ENCODE results near the gene TMEM203.

TMEM203 gene

DNA sequence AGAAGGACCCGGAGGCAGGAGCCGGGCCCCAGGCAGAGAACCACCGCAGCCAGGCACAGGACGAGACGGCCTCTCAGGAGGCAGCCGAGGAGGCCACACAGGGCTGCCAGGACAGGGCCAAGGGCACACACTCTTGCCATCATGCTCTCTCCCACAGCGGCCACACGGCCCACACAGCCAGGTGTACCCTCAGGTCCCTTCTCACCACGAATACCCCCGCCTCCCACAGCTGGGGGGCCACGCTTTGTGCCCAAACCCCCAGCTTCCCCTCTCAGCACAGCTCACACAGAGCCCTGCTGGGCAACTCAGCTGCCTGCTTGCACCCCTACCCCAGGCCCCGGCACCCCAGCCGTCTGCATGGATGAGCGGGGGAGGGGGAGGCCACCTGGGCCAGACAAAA is 11.7 kb downstream of the TMEM203 start:
- no peak for TF ChIP-seq FOXM1 (IDR thresholded peaks at IDR 0.05; ENCODE audit: borderline replicate concordance, low read depth)
- TF ChIP-seq TEAD4 (IDR thresholded peaks at IDR 0.05): no peak
- no peak for TF ChIP-seq EP300 (IDR thresholded peaks at IDR 0.05; ENCODE audit: borderline replicate concordance)
- TF ChIP-seq ZBTB7A (IDR thresholded peaks at IDR 0.05; ENCODE audit: low read depth): no peak
- no peak for TF ChIP-seq YY1 (IDR thresholded peaks at IDR 0.05; ENCODE audit: low read depth)
- TF ChIP-seq CEBPB (IDR thresholded peaks at IDR 0.05): no peak
- TF ChIP-seq TAF1 (IDR thresholded peaks at IDR 0.05; ENCODE audit: low read depth): no peak
- TF ChIP-seq CREB1 (IDR thresholded peaks at IDR 0.05; ENCODE audit: low read depth): no peak
- TF ChIP-seq NFIC (IDR thresholded peaks at IDR 0.05): no peak
- TF ChIP-seq REST (IDR thresholded peaks at IDR 0.05; ENCODE audit: low read depth): no peak
- no peak for TF ChIP-seq USF1 (IDR thresholded peaks at IDR 0.05)
- TF ChIP-seq MAX (IDR thresholded peaks at IDR 0.05): no peak
- TF ChIP-seq TCF12 (IDR thresholded peaks at IDR 0.05; ENCODE audit: low read depth): no peak
- TF ChIP-seq RAD21 (IDR thresholded peaks at IDR 0.05; ENCODE audit: low read depth): no peak
- no peak for TF ChIP-seq EGR1 (IDR thresholded peaks at IDR 0.05)

GRCh38 chr9:137192859-137193258 is 12.6 kb downstream of the TMEM203 start:
- TF ChIP-seq TCF12 (IDR thresholded peaks at IDR 0.05; ENCODE audit: low read depth) (no peak), CREB1 (IDR thresholded peaks at IDR 0.05; ENCODE audit: low read depth) (no peak)

DNA sequence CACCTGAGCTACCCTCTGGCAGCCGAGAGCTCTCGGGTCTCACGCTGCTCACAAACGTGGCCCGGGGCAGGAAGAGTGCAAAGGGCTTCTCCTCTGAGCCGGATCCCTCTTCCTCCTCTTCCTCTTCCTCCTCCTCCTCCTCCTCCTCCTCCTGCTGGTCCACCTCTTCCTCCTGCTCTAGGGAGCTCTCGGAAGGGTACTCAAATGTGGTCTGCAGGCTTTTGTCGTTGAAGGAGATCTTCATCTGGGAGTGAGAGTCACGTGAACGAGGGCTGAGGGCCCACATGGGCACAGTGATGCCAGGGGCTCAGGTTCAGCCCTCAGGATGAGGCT is 13.0 kb downstream of the TMEM203 start:
- TF ChIP-seq RAD21 (IDR thresholded peaks at IDR 0.05; ENCODE audit: low read depth) (no peak), USF1 (IDR thresholded peaks at IDR 0.05) (no peak), NFIC (IDR thresholded peaks at IDR 0.05) (no peak), EP300 (IDR thresholded peaks at IDR 0.05; ENCODE audit: borderline replicate concordance) (no peak)

GRCh38 chr9:137191691-137192447 is 13.6 kb downstream of the TMEM203 start:
- TF ChIP-seq NFIC (IDR thresholded peaks at IDR 0.05): no peak
- no peak for TF ChIP-seq FOXM1 (IDR thresholded peaks at IDR 0.05; ENCODE audit: borderline replicate concordance, low read depth)
- no peak for TF ChIP-seq EP300 (IDR thresholded peaks at IDR 0.05; ENCODE audit: borderline replicate concordance)
- TF ChIP-seq RAD21 (IDR thresholded peaks at IDR 0.05; ENCODE audit: low read depth): no peak
- TF ChIP-seq TAF1 (IDR thresholded peaks at IDR 0.05; ENCODE audit: low read depth): no peak
- no peak for TF ChIP-seq REST (IDR thresholded peaks at IDR 0.05; ENCODE audit: low read depth)
- TF ChIP-seq MAX (IDR thresholded peaks at IDR 0.05): no peak
- no peak for TF ChIP-seq CEBPB (IDR thresholded peaks at IDR 0.05)
- TF ChIP-seq CREB1 (IDR thresholded peaks at IDR 0.05; ENCODE audit: low read depth): no peak
- no peak for TF ChIP-seq ZBTB7A (IDR thresholded peaks at IDR 0.05; ENCODE audit: low read depth)
- no peak for TF ChIP-seq TCF12 (IDR thresholded peaks at IDR 0.05; ENCODE audit: low read depth)
- TF ChIP-seq USF1 (IDR thresholded peaks at IDR 0.05): no peak
- no peak for TF ChIP-seq EGR1 (IDR thresholded peaks at IDR 0.05)
- TF ChIP-seq YY1 (IDR thresholded peaks at IDR 0.05; ENCODE audit: low read depth): no peak
- no peak for TF ChIP-seq TEAD4 (IDR thresholded peaks at IDR 0.05)

GRCh38 chr9:137191245-137191644 is 14.2 kb downstream of the TMEM203 start:
- no peak for TF ChIP-seq YY1 (IDR thresholded peaks at IDR 0.05; ENCODE audit: low read depth)
- TF ChIP-seq FOXM1 (IDR thresholded peaks at IDR 0.05; ENCODE audit: borderline replicate concordance, low read depth): no peak
- no peak for TF ChIP-seq TAF1 (IDR thresholded peaks at IDR 0.05; ENCODE audit: low read depth)
- no peak for TF ChIP-seq CREB1 (IDR thresholded peaks at IDR 0.05; ENCODE audit: low read depth)
- no peak for TF ChIP-seq REST (IDR thresholded peaks at IDR 0.05; ENCODE audit: low read depth)
- TF ChIP-seq USF1 (IDR thresholded peaks at IDR 0.05): no peak
- TF ChIP-seq TCF12 (IDR thresholded peaks at IDR 0.05; ENCODE audit: low read depth): no peak
- TF ChIP-seq CEBPB (IDR thresholded peaks at IDR 0.05): no peak
- TF ChIP-seq RAD21 (IDR thresholded peaks at IDR 0.05; ENCODE audit: low read depth): no peak
- no peak for TF ChIP-seq NFIC (IDR thresholded peaks at IDR 0.05)
- no peak for TF ChIP-seq EP300 (IDR thresholded peaks at IDR 0.05; ENCODE audit: borderline replicate concordance)
- no peak for TF ChIP-seq EGR1 (IDR thresholded peaks at IDR 0.05)
- TF ChIP-seq ZBTB7A (IDR thresholded peaks at IDR 0.05; ENCODE audit: low read depth): no peak
- no peak for TF ChIP-seq MAX (IDR thresholded peaks at IDR 0.05)

Data from Ishikawa (cell line).